ENCODE results near the gene GRK7. TPM values are rescaled to one million over a fixed set of nuclear protein-coding genes. Genes with fewer than 3 reads are reported as not detected.
A peak's percentile ranks its signal among the peaks of the same experiment; 100 is the strongest.

The GRK7 gene
- total and polyA plus RNA-seq, 2 experiments from 2014 or later = not detected

GRCh38 chr3:141729240-141729639, 34.0 kb upstream of the GRK7 start:
- Histone ChIP-seq H2AFZ (no peak overlapping the region), H3K4me3 (no peak overlapping the region), H3K4me2 (ENCODE audit: unreplicated experiment) (no peak overlapping the region), H3K9me3 (ENCODE audit: low read depth) (no peaks in the 10 kb centered on the region), H3K27ac (no peak overlapping the region), H3F3A (ENCODE audit: insufficient read depth) (no peaks in the 10 kb centered on the region), H3K27me3 (replicated peaks; ENCODE audit: insufficient read depth) (no peaks in the 10 kb centered on the region), H4K20me1 (ENCODE audit: insufficient read depth) (no peaks in the 10 kb centered on the region), H3K4me1 (ENCODE audit: insufficient read depth) (no peaks in the 10 kb centered on the region), H3K9ac (no peak overlapping the region), H3K79me2 (ENCODE audit: insufficient read depth) (no peaks in the 10 kb centered on the region), H3K36me3 (ENCODE audit: low read depth) (no peaks in the 10 kb centered on the region), H3K9me2 (ENCODE audit: insufficient read depth) (no peaks in the 10 kb centered on the region)
- 68 to 78% methylated on average over 4 of the region's 4 CpGs for WGBS, 2 experiments (ENCODE audit: low coverage in 1 of 2, low lambda C conversion rate in 2 of 2, missing lambda C conversion rate in 2 of 2)
- in situ Hi-C loops (cut with MboI) = no loop called here
- no peak for TF ChIP-seq EZH2phosphoT487 (IDR thresholded peaks at IDR 0.05; ENCODE audit: insufficient read depth, low read depth)
- no peak for TF ChIP-seq EZH2 (IDR thresholded peaks at IDR 0.05; ENCODE audit: insufficient read depth, poor library complexity, severe bottlenecking)
- DNase-seq = no peak

- no peak for DNase-seq
- no peak for TF ChIP-seq EZH2phosphoT487 (IDR thresholded peaks at IDR 0.05; ENCODE audit: insufficient read depth, low read depth)
- in situ Hi-C loops (cut with MboI) = no loop called here
Observed at GRCh38 chr3:141735176-141735575, 28.0 kb upstream of the GRK7 start.

GRCh38 chr3:141735770-141736465, 27.3 kb upstream of the GRK7 start:
- H3K27me3 ChIP-seq (replicated peaks; ENCODE audit: insufficient read depth) = no peaks in the 10 kb centered on the region
- no peak overlapping the region for H3K9ac ChIP-seq
- H3K4me1 ChIP-seq (ENCODE audit: insufficient read depth) = peaks cover 17% of the 10 kb centered on the region
- H4K20me1 ChIP-seq (ENCODE audit: insufficient read depth) = no peaks in the 10 kb centered on the region; the same call in 1 of the 2 replicates
- no peaks in the 10 kb centered on the region for H3K9me2 ChIP-seq (ENCODE audit: insufficient read depth)
- H3K9me3 ChIP-seq (ENCODE audit: low read depth) = no peaks in the 10 kb centered on the region
- H3K4me2 ChIP-seq (ENCODE audit: unreplicated experiment) = no peak overlapping the region
- peaks cover 9% of the 10 kb centered on the region; the same call in 1 of the 2 replicates for H3K36me3 ChIP-seq (ENCODE audit: low read depth)
- DNase-seq = no peak
- TF ChIP-seq EZH2phosphoT487 (IDR thresholded peaks at IDR 0.05; ENCODE audit: insufficient read depth, low read depth) (no peak), EZH2 (IDR thresholded peaks at IDR 0.05; ENCODE audit: insufficient read depth, poor library complexity, severe bottlenecking) (no peak)
- in situ Hi-C loops (cut with MboI) = no loop called here
- H3K27ac ChIP-seq = no peak overlapping the region
- peaks cover 11% of the 10 kb centered on the region for H3F3A ChIP-seq (ENCODE audit: insufficient read depth)
- peaks cover 27% of the 10 kb centered on the region for H3K79me2 ChIP-seq (ENCODE audit: insufficient read depth)
- H2AFZ ChIP-seq = peak overlapping the region; percentile 12; the same call in 1 of the 2 replicates
- no peak overlapping the region for H3K4me3 ChIP-seq
- WGBS, 2 experiments (ENCODE audit: low coverage in 1 of 2, low lambda C conversion rate in 2 of 2, missing lambda C conversion rate in 2 of 2) = 73 to 79% methylated on average over 7 of the region's 7 CpGs

More at GRCh38 chr3:141735176-141735575, 28.0 kb upstream of the GRK7 start:
- no peaks in the 10 kb centered on the region for H4K20me1 ChIP-seq (ENCODE audit: insufficient read depth)
- no peak overlapping the region for H3K4me3 ChIP-seq
- H3K9me3 ChIP-seq (ENCODE audit: low read depth) = no peaks in the 10 kb centered on the region
- no peaks in the 10 kb centered on the region for H3K9me2 ChIP-seq (ENCODE audit: insufficient read depth)
- H2AFZ ChIP-seq = peak overlapping the region; percentile 12; the same call in 1 of the 2 replicates
- H3F3A ChIP-seq (ENCODE audit: insufficient read depth) = peaks cover 11% of the 10 kb centered on the region
- peaks cover 20% of the 10 kb centered on the region for H3K79me2 ChIP-seq (ENCODE audit: insufficient read depth)
- peaks cover 6% of the 10 kb centered on the region; the same call in 1 of the 2 replicates for H3K36me3 ChIP-seq (ENCODE audit: low read depth)
- H3K27ac ChIP-seq = no peak overlapping the region
- no peaks in the 10 kb centered on the region for H3K27me3 ChIP-seq (replicated peaks; ENCODE audit: insufficient read depth)
- H3K4me1 ChIP-seq (ENCODE audit: insufficient read depth) = peaks cover 10% of the 10 kb centered on the region
- no peak overlapping the region for H3K4me2 ChIP-seq (ENCODE audit: unreplicated experiment)
- no peak overlapping the region for H3K9ac ChIP-seq

- Histone ChIP-seq H2AFZ (peak overlapping the region; percentile 94), H3K9me2 (ENCODE audit: insufficient read depth) (no peaks in the 10 kb centered on the region), H3K36me3 (ENCODE audit: low read depth) (peaks cover 12% of the 10 kb centered on the region; the same call in 1 of the 2 replicates), H3K9me3 (ENCODE audit: low read depth) (no peaks in the 10 kb centered on the region), H3K79me2 (ENCODE audit: insufficient read depth) (peaks cover 39% of the 10 kb centered on the region), H3K9ac (no peak overlapping the region), H3K4me2 (ENCODE audit: unreplicated experiment) (no peak overlapping the region), H3K27ac (no peak overlapping the region), H3K4me3 (no peak overlapping the region), H3K4me1 (ENCODE audit: insufficient read depth) (peaks cover 27% of the 10 kb centered on the region), H3K27me3 (replicated peaks; ENCODE audit: insufficient read depth) (no peaks in the 10 kb centered on the region), H3F3A (ENCODE audit: insufficient read depth) (peaks cover 11% of the 10 kb centered on the region), H4K20me1 (ENCODE audit: insufficient read depth) (no peaks in the 10 kb centered on the region; the same call in none of the 2 replicates)
- WGBS, 2 experiments (ENCODE audit: low coverage in 1 of 2, low lambda C conversion rate in 2 of 2, missing lambda C conversion rate in 2 of 2) = 86 to 89% methylated on average over 10 of the region's 10 CpGs
- DNase-seq = no peak
- TF ChIP-seq EZH2phosphoT487 (IDR thresholded peaks at IDR 0.05; ENCODE audit: insufficient read depth, low read depth) = no peak
- no peak for TF ChIP-seq EZH2 (IDR thresholded peaks at IDR 0.05; ENCODE audit: insufficient read depth, poor library complexity, severe bottlenecking)
- in situ Hi-C loops (cut with MboI) = no loop called here
Observed at GRCh38 chr3:141737093-141737492, 26.1 kb upstream of the GRK7 start.
